Spleen (tissue), 11 donors: ENCODE measurements around the gene TRIM10. TPM values are rescaled to one million over a fixed set of nuclear protein-coding genes. Genes with fewer than 3 reads are reported as not detected.

Source experiments
- DNase-seq: peaks from one replicate; pipeline ENCODE4 v3.0.0-alpha.2; 2020
- H3K27ac ChIP-seq, 8 donors: fragments of 200-600 bp; sonication (generic) in 7 of 8; 1 replicate in 4 of 8; 2 replicates in 4 of 8; pipeline versions ENCODE4 v1.5.0 to v1.8.0; 2016 to 2021; ENCODE audit warnings: inconsistent platforms in 4 of 8, mild to moderate bottlenecking in 4 of 8, moderate library complexity in 1 of 8
- H3K27me3 ChIP-seq, 7 donors: fragments of 200-600 bp; sonication (generic) in 6 of 7; replicated peaks in 1 of 7; 1 replicate in 4 of 7; 2 replicates in 3 of 7; pipeline versions ENCODE4 v1.5.0 to v1.8.0; 2016 to 2021; ENCODE audit warnings: inconsistent platforms in 3 of 7, mild to moderate bottlenecking in 1 of 7
- H3K36me3 ChIP-seq, 6 donors: fragments of 200-600 bp; sonication (generic) in 5 of 6; 1 replicate in 4 of 6; 2 replicates in 2 of 6; pipeline versions ENCODE4 v1.5.0 to v1.8.0; 2016 to 2021; ENCODE audit warnings: inconsistent platforms in 2 of 6
- H3K4me1 ChIP-seq, 6 donors: fragments of 200-600 bp; sonication (generic) in 5 of 6; 1 replicate in 3 of 6; 2 replicates in 3 of 6; pipeline versions ENCODE4 v1.5.0 to v1.8.0; 2016 to 2021; ENCODE audit warnings: inconsistent platforms in 3 of 6
- H3K4me3 ChIP-seq, 8 donors: fragments of 200-600 bp; sonication (generic) in 7 of 8; 1 replicate in 4 of 8; 2 replicates in 4 of 8; pipeline versions ENCODE4 v1.5.0 to v1.8.0; 2016 to 2021; ENCODE audit warnings: inconsistent platforms in 4 of 8, mild to moderate bottlenecking in 4 of 8, moderate library complexity in 2 of 8
- H3K9me3 ChIP-seq, 8 donors: fragments of 200-600 bp; sonication (generic) in 7 of 8; 1 replicate in 4 of 8; 2 replicates in 4 of 8; pipeline versions ENCODE4 v1.5.0 to v1.8.0; 2016 to 2021; ENCODE audit warnings: inconsistent platforms in 4 of 8
- CTCF ChIP-seq, 11 experiments: fragments of 200-600 bp in 7 of 11; fragments of 450-650 bp in 4 of 11; sonication (generic) in 4 of 11; IDR thresholded peaks in 8 of 11; conservative IDR thresholded peaks in 3 of 11; 1 replicate in 7 of 11; 2 replicates in 4 of 11; pipeline versions ENCODE4 v1.4.0 to v1.8.0; 2016 to 2021; ENCODE audit warnings: antibody characterized with exemption in 11 of 11, inconsistent platforms in 4 of 11, mild to moderate bottlenecking in 1 of 11
- POLR2A ChIP-seq, 3 donors: fragments of 450-650 bp; IDR thresholded peaks; one replicate each; pipeline ENCODE4 v1.5.1; 2017; ENCODE audit warnings: antibody characterized with exemption in 3 of 3, mild to moderate bottlenecking in 1 of 3
- POLR2AphosphoS5 ChIP-seq, 3 donors: sonication (generic); formaldehyde crosslinking; IDR thresholded peaks; one replicate each; pipeline ENCODE4 v1.5.1; 2017; ENCODE audit warnings: antibody characterized with exemption in 3 of 3
- WGBS, 5 donors: extraction: QIAGEN DNeasy Blood & Tissue Kit in 3 of 5; methylation state at CpG; one replicate each; pipeline versions ENCODE4 v1.1.5 to v1.1.7; 2013 to 2018; 5-methylcytosine and 5-hydroxymethylcytosine counted together
- intact Hi-C: fragments of 100-400 bp; cut with DNase I; formaldehyde crosslinking; loops from one replicate; pipeline ENCODE4 v1.15.0; 2023; ENCODE audit warnings: low total_unique reads
- polyA plus RNA-seq, 3 donors: library from polyadenylated mRNA; stranded (reverse); fragments of 200-250 nt; gene quantifications; one replicate each; pipeline ENCODE4 v1.2.1, GENCODE V29; 2013
- total RNA-seq, 7 donors: library from RNA; depleted of rRNA in 3 of 7; stranded (reverse); fragments of >200 nt in 3 of 7; fragmentation: NEBNext Ultra II Directional in 4 of 7; extraction: Animal tissue kit (Norgen Biotek cat#: 25700) in 4 of 7; gene quantifications; one replicate each; pipeline versions ENCODE4 v1.1.0 to v1.2.1, GENCODE V29; 2016 to 2021
- donor health status: healthy with polysubstance abuse.
- donor health status: DM: no; HTN: no; CAD: no; lungs with moderate emphysema.
- donor health status: DM: no; HTN: no; CAD: no.
- donor health status: Bipolar disorder and iron deficiency.
- donor health status: healthy.
- donor health status: DM: no; HTN: no; CAD: no.
- donor health status: DM: yes; HTN: yes; CAD: no.

TRIM10 gene
- total and polyA plus RNA-seq, 10 donors = 0.06 to 4.9 (median 1.1) TPM; not detected in 2

- Histone ChIP-seq H3K9me3 (no peaks in the 10 kb centered on the region), H3K4me3 (no peak overlapping the region), H3K4me1 (peaks cover 2 to 23% (median 17%) of the 10 kb centered on the region in 6 donors), H3K27me3 (peaks cover 0 to 88% (median 59%) of the 10 kb centered on the region in 7 donors), H3K36me3 (no peaks in the 10 kb centered on the region), H3K27ac (no peak overlapping the region)
- TF ChIP-seq POLR2AphosphoS5 (IDR thresholded peaks at IDR 0.05) (peak in 1 of 3 donors; percentile 34), CTCF (IDR thresholded peaks at IDR 0.05 in 8 of 11, conservative IDR thresholded peaks at IDR 0.05 in 3 of 11) (peak; percentile 90 to 98 (median 93)), POLR2A (IDR thresholded peaks at IDR 0.05) (no peak)
- intact Hi-C loops = loop anchor here (10.0 kb wide), 1 partner anchor 286 kb away; no protein-coding TSS in a partner anchor
- DNase-seq = peak; percentile 77
- 28 to 36% (median 32%) methylated on average over 16 of the region's 16 CpGs for WGBS, 5 donors
These were observed 29.8 kb downstream of the TRIM10 start for GRCh38 chr6:30130887-30131862.

- H3K36me3 ChIP-seq = no peaks in the 10 kb centered on the region
- no peaks in the 10 kb centered on the region for H3K9me3 ChIP-seq
- no peak for DNase-seq
- H3K27me3 ChIP-seq = peaks cover 0 to 81% (median 59%) of the 10 kb centered on the region in 7 donors
- H3K4me3 ChIP-seq = no peak overlapping the region
- intact Hi-C loops = loop anchor here (10.0 kb wide), 1 partner anchor 285 kb away; no protein-coding TSS in a partner anchor
- no peak for TF ChIP-seq POLR2AphosphoS5 (IDR thresholded peaks at IDR 0.05)
- TF ChIP-seq POLR2A (IDR thresholded peaks at IDR 0.05) = no peak
- TF ChIP-seq CTCF (IDR thresholded peaks at IDR 0.05 in 8 of 11, conservative IDR thresholded peaks at IDR 0.05 in 3 of 11) = no peak
- whole genome bisulfite sequencing, 5 donors = 59 to 74% (median 64%) methylated on average over 4 of the region's 4 CpGs
- no peak overlapping the region for H3K27ac ChIP-seq
- H3K4me1 ChIP-seq = peaks cover 2 to 23% (median 17%) of the 10 kb centered on the region in 6 donors
These were observed 30.8 kb downstream of the TRIM10 start for GRCh38 chr6:30130179-30130679.

- WGBS, 5 donors = 62 to 76% (median 73%) methylated on average over 10 of the region's 10 CpGs
- peaks cover 2 to 23% (median 17%) of the 10 kb centered on the region in 6 donors for H3K4me1 ChIP-seq
- no peaks in the 10 kb centered on the region for H3K9me3 ChIP-seq
- DNase-seq = no peak
- no peak overlapping the region for H3K27ac ChIP-seq
- H3K36me3 ChIP-seq = no peaks in the 10 kb centered on the region
- intact Hi-C loops = loop anchor here (10.0 kb wide), 1 partner anchor 285 kb away; no protein-coding TSS in a partner anchor
- H3K4me3 ChIP-seq = no peak overlapping the region
- peaks cover 0 to 79% (median 59%) of the 10 kb centered on the region in 7 donors for H3K27me3 ChIP-seq
- TF ChIP-seq CTCF (IDR thresholded peaks at IDR 0.05 in 8 of 11, conservative IDR thresholded peaks at IDR 0.05 in 3 of 11) (no peak), POLR2AphosphoS5 (IDR thresholded peaks at IDR 0.05) (no peak), POLR2A (IDR thresholded peaks at IDR 0.05) (no peak)
These were observed 31.5 kb downstream of the TRIM10 start for GRCh38 chr6:30129265-30130178.
